Measurements from ENCODE around the gene SPATA12.

GRCh38 chr3:57041674-57042073 is 18.8 kb upstream of the SPATA12 start:
- TF ChIP-seq EP300 (IDR thresholded peaks at IDR 0.05) (no peak), CTCF (IDR thresholded peaks at IDR 0.05) (no peak), POLR2A (IDR thresholded peaks at IDR 0.05) (no peak)

All from suprapubic skin (tissue), 3 donors.